Uterus (tissue), 2 donors: ENCODE results near the gene SUGCT.

Experiments
- POLR2A ChIP-seq, 2 donors: fragments of 450-650 bp; IDR thresholded peaks; one replicate each; pipeline ENCODE4 v1.6.1; 2016; ENCODE audit warnings: antibody characterized with exemption in 2 of 2, mild to moderate bottlenecking in 1 of 2, moderate library complexity in 1 of 2
- TF ChIP-seq, protein P1 (sequence below), 4 experiments: fragments of 200-600 bp in 2 of 4; fragments of 450-650 bp in 2 of 4; sonication (generic) in 2 of 4; IDR thresholded peaks; one replicate each; pipeline ENCODE4 v1.5.1; 2016 to 2019; ENCODE audit warnings: antibody characterized with exemption in 4 of 4, mild to moderate bottlenecking in 2 of 4, moderate library complexity in 1 of 4

DNA sequence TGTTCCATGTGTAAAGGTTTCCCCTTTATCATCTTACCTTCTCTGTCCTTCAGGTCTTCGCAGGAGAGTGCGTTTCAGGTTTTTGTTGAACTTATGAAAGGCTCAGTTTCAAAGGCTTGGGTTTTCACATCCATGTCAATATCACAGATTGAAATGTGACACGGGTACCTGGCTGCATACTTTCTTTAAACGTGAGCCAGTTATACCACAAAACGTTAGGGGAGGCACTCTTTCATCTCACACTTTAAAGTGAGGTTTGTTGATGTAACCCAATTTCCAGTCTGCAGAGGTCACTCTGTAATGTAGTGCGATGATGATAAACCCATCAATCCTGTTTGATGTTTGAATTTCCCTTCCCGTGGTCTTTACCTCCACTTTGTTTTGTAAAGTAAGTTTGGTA lies 506.9 kb downstream of the SUGCT start:
- TF ChIP-seq, protein P1, sequence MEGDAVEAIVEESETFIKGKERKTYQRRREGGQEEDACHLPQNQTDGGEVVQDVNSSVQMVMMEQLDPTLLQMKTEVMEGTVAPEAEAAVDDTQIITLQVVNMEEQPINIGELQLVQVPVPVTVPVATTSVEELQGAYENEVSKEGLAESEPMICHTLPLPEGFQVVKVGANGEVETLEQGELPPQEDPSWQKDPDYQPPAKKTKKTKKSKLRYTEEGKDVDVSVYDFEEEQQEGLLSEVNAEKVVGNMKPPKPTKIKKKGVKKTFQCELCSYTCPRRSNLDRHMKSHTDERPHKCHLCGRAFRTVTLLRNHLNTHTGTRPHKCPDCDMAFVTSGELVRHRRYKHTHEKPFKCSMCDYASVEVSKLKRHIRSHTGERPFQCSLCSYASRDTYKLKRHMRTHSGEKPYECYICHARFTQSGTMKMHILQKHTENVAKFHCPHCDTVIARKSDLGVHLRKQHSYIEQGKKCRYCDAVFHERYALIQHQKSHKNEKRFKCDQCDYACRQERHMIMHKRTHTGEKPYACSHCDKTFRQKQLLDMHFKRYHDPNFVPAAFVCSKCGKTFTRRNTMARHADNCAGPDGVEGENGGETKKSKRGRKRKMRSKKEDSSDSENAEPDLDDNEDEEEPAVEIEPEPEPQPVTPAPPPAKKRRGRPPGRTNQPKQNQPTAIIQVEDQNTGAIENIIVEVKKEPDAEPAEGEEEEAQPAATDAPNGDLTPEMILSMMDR (IDR thresholded peaks at IDR 0.05): no peak
- TF ChIP-seq POLR2A (IDR thresholded peaks at IDR 0.05): no peak
